Progenitor cell of endocrine pancreas (in vitro differentiated cells): ENCODE data around the gene ARHGEF11. TPM values are rescaled to one million over a fixed set of nuclear protein-coding genes. Genes with fewer than 3 reads are reported as not detected.

ENCODE experiments used
- DNase-seq: peaks from one replicate; pipeline ENCODE4 v3.0.0; 2021; ENCODE audit warnings: low spot score; ENCODE audit not compliant: unreplicated experiment
- H3K27ac Mint-ChIP-seq: 2 replicates; pipeline ENCODE4 v1.8.0; 2021; ENCODE audit warnings: mild to moderate bottlenecking, moderate library complexity, mixed read lengths
- H3K27me3 Mint-ChIP-seq: 2 replicates; pipeline ENCODE4 v1.8.0; 2021; ENCODE audit warnings: mixed read lengths
- H3K36me3 Mint-ChIP-seq: 2 replicates; pipeline ENCODE4 v1.8.0; 2022; ENCODE audit warnings: mixed read lengths; ENCODE audit not compliant: insufficient read depth
- H3K4me1 Mint-ChIP-seq: 2 replicates; pipeline ENCODE4 v1.8.0; 2021; ENCODE audit warnings: low read depth, mixed read lengths
- H3K4me3 Mint-ChIP-seq: 2 replicates; pipeline ENCODE4 v1.8.0; 2021; ENCODE audit warnings: low read depth, mild to moderate bottlenecking, moderate library complexity, mixed read lengths
- H3K9me3 Mint-ChIP-seq: 2 replicates; pipeline ENCODE4 v1.8.0; 2021; ENCODE audit warnings: low read depth, mixed read lengths
- CTCF ChIP-seq: fragments of 200-600 bp; sonication (generic); IDR thresholded peaks from one replicate; pipeline ENCODE4 v1.5.0; 2021; ENCODE audit warnings: antibody characterized with exemption, mild to moderate bottlenecking; ENCODE audit not compliant: unreplicated experiment
- total RNA-seq: library from RNA; stranded (reverse); gene quantifications from 2 replicates; pipeline ENCODE4 v1.2.1, GENCODE V29; 2021

The ARHGEF11 gene
- total RNA-seq, 1 donor from 2014 or later: 56.7 TPM

GRCh38 chr1:156892190-156893047 lies 153.1 kb downstream of the ARHGEF11 start:
- H3K9me3 Mint-ChIP-seq: no peaks in the 10 kb centered on the region
- H3K36me3 Mint-ChIP-seq: no peaks in the 10 kb centered on the region
- peaks cover 4% of the 10 kb centered on the region for H3K4me1 Mint-ChIP-seq
- peak; percentile 89 for DNase-seq
- H3K27me3 Mint-ChIP-seq: peaks cover 76% of the 10 kb centered on the region
- H3K4me3 Mint-ChIP-seq: peak overlapping the region; percentile 41
- peak; percentile 90 for TF ChIP-seq CTCF
- no peak overlapping the region for H3K27ac Mint-ChIP-seq

- Mint-ChIP-seq H3K36me3 (no peaks in the 10 kb centered on the region), H3K4me3 (no peak overlapping the region), H3K27me3 (peaks cover 76% of the 10 kb centered on the region), H3K4me1 (no peaks in the 10 kb centered on the region), H3K27ac (no peak overlapping the region), H3K9me3 (no peaks in the 10 kb centered on the region)
- peak; percentile 69 for DNase-seq
- TF ChIP-seq CTCF: peak; percentile 88
Measured at GRCh38 chr1:156889802-156890580, 155.6 kb downstream of the ARHGEF11 start.

GRCh38 chr1:156887734-156888133 lies 157.8 kb downstream of the ARHGEF11 start:
- Mint-ChIP-seq H3K27me3 (peaks cover 79% of the 10 kb centered on the region), H3K4me3 (no peak overlapping the region), H3K27ac (no peak overlapping the region), H3K9me3 (no peaks in the 10 kb centered on the region), H3K36me3 (no peaks in the 10 kb centered on the region), H3K4me1 (no peaks in the 10 kb centered on the region)
- no peak for DNase-seq
- no peak for TF ChIP-seq CTCF

GRCh38 chr1:156887317-156887716 lies 158.2 kb downstream of the ARHGEF11 start:
- no peak overlapping the region for H3K27ac Mint-ChIP-seq
- H3K4me1 Mint-ChIP-seq: no peaks in the 10 kb centered on the region

More at GRCh38 chr1:156887317-156887716, 158.2 kb downstream of the ARHGEF11 start:
- Mint-ChIP-seq H3K27me3 (peaks cover 79% of the 10 kb centered on the region), H3K4me3 (no peak overlapping the region), H3K36me3 (no peaks in the 10 kb centered on the region), H3K9me3 (no peaks in the 10 kb centered on the region)
- no peak for DNase-seq
- TF ChIP-seq CTCF: no peak
